OCI-LY1 (cell line): ENCODE measurements around the gene CCDC86.

Source experiments
- H2AFZ ChIP-seq: fragments of 200-600 bp; sonication (generic), shearing (Covaris generic); 2 replicates; pipeline ENCODE4 v1.6.0; 2014; ENCODE audit warnings: antibody characterized with exemption, mild to moderate bottlenecking, low read length
- H3F3A ChIP-seq: fragments of 200-600 bp; sonication (generic), shearing (Covaris generic); 2 replicates; pipeline ENCODE4 v1.6.0; 2014; ENCODE audit warnings: mild to moderate bottlenecking, antibody characterized with exemption, low read length, moderate library complexity; ENCODE audit not compliant: insufficient read depth
- H3K27ac ChIP-seq: fragments of 200-600 bp; sonication (generic); 2 replicates; pipeline ENCODE4 v1.5.1; 2014; ENCODE audit warnings: low read length, mixed run types, mild to moderate bottlenecking, low read depth; ENCODE audit not compliant: poor library complexity, severe bottlenecking
- H3K27me3 ChIP-seq: fragments of 200-600 bp; sonication (generic); 2 replicates; pipeline ENCODE4 v1.6.0; 2014; ENCODE audit warnings: antibody characterized with exemption, mild to moderate bottlenecking, low read length, moderate library complexity; ENCODE audit not compliant: insufficient read depth
- H3K36me3 ChIP-seq: fragments of 200-600 bp; sonication (generic); 2 replicates; pipeline ENCODE4 v1.6.1; 2014; ENCODE audit warnings: mild to moderate bottlenecking, antibody characterized with exemption, low read length, moderate library complexity, mixed read lengths; ENCODE audit not compliant: insufficient read depth
- H3K4me1 ChIP-seq: fragments of 200-600 bp; sonication (generic); 2 replicates; pipeline ENCODE4 v1.5.1; 2014; ENCODE audit warnings: mild to moderate bottlenecking, low read length, moderate library complexity; ENCODE audit not compliant: insufficient read depth, severe bottlenecking
- H3K4me2 ChIP-seq: fragments of 200-600 bp; sonication (generic), shearing (Covaris generic); 2 replicates; pipeline ENCODE4 v1.6.1; 2014; ENCODE audit warnings: low read length
- H3K4me3 ChIP-seq: fragments of 200-600 bp; sonication (generic); 2 replicates; pipeline ENCODE4 v1.5.1; 2014; ENCODE audit warnings: low read length, low read depth, mild to moderate bottlenecking, mixed read lengths; ENCODE audit not compliant: poor library complexity, severe bottlenecking
- H3K79me2 ChIP-seq: fragments of 200-600 bp; shearing (Covaris generic); 2 replicates; pipeline ENCODE4 v1.6.1; 2016; ENCODE audit warnings: mixed run types, low read length, mixed read lengths; ENCODE audit not compliant: insufficient read depth
- H3K9ac ChIP-seq: fragments of 200-600 bp; sonication (generic), shearing (Covaris generic); 2 replicates; pipeline ENCODE4 v1.6.1; 2014; ENCODE audit warnings: mild to moderate bottlenecking, low read length, mixed read lengths
- H3K9me2 ChIP-seq: fragments of 200-600 bp; sonication (generic), shearing (Covaris generic); 2 replicates; pipeline ENCODE4 v1.6.1; 2014; ENCODE audit warnings: low read depth, mild to moderate bottlenecking, low read length, mixed read lengths
- H3K9me3 ChIP-seq: fragments of 200-600 bp; shearing (Covaris generic); 2 replicates; pipeline ENCODE4 v1.6.1; 2014; ENCODE audit warnings: low read length, mixed read lengths
- H4K20me1 ChIP-seq: fragments of 200-600 bp; sonication (generic), shearing (Covaris generic); 2 replicates; pipeline ENCODE4 v1.6.0; 2016; ENCODE audit warnings: mild to moderate bottlenecking, low read length; ENCODE audit not compliant: insufficient read depth
- CTCF ChIP-seq: fragments of 200-600 bp; sonication (generic), shearing (Covaris generic); IDR thresholded peaks from 2 replicates; pipeline ENCODE4 v1.5.1; 2017; ENCODE audit warnings: mild to moderate bottlenecking, antibody characterized with exemption, low read length, moderate library complexity, mixed read lengths
- EZH2 ChIP-seq: fragments of 200-600 bp; sonication (generic), shearing (Covaris generic); IDR thresholded peaks from 2 replicates; pipeline ENCODE4 v1.8.0; 2017; ENCODE audit warnings: borderline replicate concordance, mixed run types, mild to moderate bottlenecking, antibody characterized with exemption, low read length, moderate library complexity, mixed read lengths

Gene CCDC86

GRCh38 chr11:60834742-60835533, 7.0 kb upstream of the CCDC86 start:
- no peaks in the 10 kb centered on the region for H3F3A ChIP-seq
- H2AFZ ChIP-seq, result no peak overlapping the region
- TF ChIP-seq EZH2 (no peak), CTCF (no peak)
- peaks cover 7% of the 10 kb centered on the region for H3K4me1 ChIP-seq
- H4K20me1 ChIP-seq, result no peaks in the 10 kb centered on the region
- no peaks in the 10 kb centered on the region for H3K9me2 ChIP-seq
- H3K27me3 ChIP-seq, result no peaks in the 10 kb centered on the region; the same call in 1 of the 2 replicates
- no peak overlapping the region for H3K9ac ChIP-seq
- no peaks in the 10 kb centered on the region for H3K79me2 ChIP-seq
- H3K36me3 ChIP-seq, result no peaks in the 10 kb centered on the region
- no peaks in the 10 kb centered on the region for H3K9me3 ChIP-seq
- no peak overlapping the region for H3K4me3 ChIP-seq
- H3K4me2 ChIP-seq, result no peak overlapping the region
- H3K27ac ChIP-seq, result no peak overlapping the region

- no peaks in the 10 kb centered on the region for H3K36me3 ChIP-seq
- no peak overlapping the region for H2AFZ ChIP-seq
- H3K27me3 ChIP-seq, result no peaks in the 10 kb centered on the region; the same call in 1 of the 2 replicates
- H3K9me2 ChIP-seq, result no peaks in the 10 kb centered on the region
- H4K20me1 ChIP-seq, result no peaks in the 10 kb centered on the region
- H3F3A ChIP-seq, result no peaks in the 10 kb centered on the region
- TF ChIP-seq CTCF, result no peak
- no peak for TF ChIP-seq EZH2
- H3K9ac ChIP-seq, result no peak overlapping the region
- H3K4me3 ChIP-seq, result no peak overlapping the region
- H3K79me2 ChIP-seq, result no peaks in the 10 kb centered on the region
- H3K27ac ChIP-seq, result no peak overlapping the region
- H3K4me2 ChIP-seq, result no peak overlapping the region
- peaks cover 7% of the 10 kb centered on the region for H3K4me1 ChIP-seq
- H3K9me3 ChIP-seq, result no peaks in the 10 kb centered on the region
Measured at GRCh38 chr11:60835534-60835846, 6.4 kb upstream of the CCDC86 start.

GRCh38 chr11:60836866-60837515, 4.9 kb upstream of the CCDC86 start:
- Histone ChIP-seq H2AFZ (no peak overlapping the region), H3K9ac (no peak overlapping the region), H3K79me2 (no peaks in the 10 kb centered on the region), H3K4me3 (no peak overlapping the region), H4K20me1 (no peaks in the 10 kb centered on the region), H3K4me2 (no peak overlapping the region), H3K9me3 (no peaks in the 10 kb centered on the region), H3K4me1 (peaks cover 8% of the 10 kb centered on the region), H3F3A (no peaks in the 10 kb centered on the region), H3K36me3 (no peaks in the 10 kb centered on the region), H3K27ac (no peak overlapping the region), H3K27me3 (no peaks in the 10 kb centered on the region; the same call in 1 of the 2 replicates), H3K9me2 (no peaks in the 10 kb centered on the region)
- TF ChIP-seq CTCF (no peak), EZH2 (no peak)
